ENCODE data around the gene OSMR.

GRCh38 chr5:38831909-38832308, 13.9 kb upstream of the OSMR start:
- TF ChIP-seq NCOA2 (IDR thresholded peaks at IDR 0.05; ENCODE audit: partially characterized antibody in 2 of 2) (no peak), GATA2 (CRISPR knock-in tag; IDR thresholded peaks at IDR 0.05) (no peak), CTCF (IDR thresholded peaks at IDR 0.05 in 2 of 3, conservative IDR thresholded peaks at IDR 0.05 in 1 of 3; ENCODE audit: insufficient read depth in 2 of 3, low read depth in 1 of 3, low read length in 3 of 3) (peak; percentile 61 to 74 (median 73)), KAT2B (IDR thresholded peaks at IDR 0.05; ENCODE audit: low read depth, low read length) (no peak), POLR2AphosphoS5 (IDR thresholded peaks at IDR 0.05; ENCODE audit: control insufficient read depth, insufficient read depth, low read depth, low read length) (no peak), CHD2 (IDR thresholded peaks at IDR 0.05; ENCODE audit: low read depth, low read length) (no peak), EZH2 (IDR thresholded peaks at IDR 0.05; ENCODE audit: borderline replicate concordance, low read depth, low read length) (no peak), CAMTA2 (CRISPR knock-in tag; conservative IDR thresholded peaks at IDR 0.05) (no peak)
